Calu3 (cell line): ENCODE data around the gene TRIP13. TPM values are rescaled to one million over a fixed set of nuclear protein-coding genes. Genes with fewer than 3 reads are reported as not detected.

Experiments used
- BruUV-seq: library from RNA; stranded (reverse); fragments of 400-500 nt; replicated peaks from 2 replicates; lab custom pipeline; 2021; lab: Mats Ljungman, UMichigan
- CTCF ChIA-PET: fragments of 300-600 bp; sonication (Branson Sonifier 250); formaldehyde crosslinking; loops from one replicate; lab custom pipeline; 2022; ENCODE audit warnings: antibody characterized with exemption; lab: Charles Lee
- DNase-seq: peaks from one replicate; pipeline ENCODE4 v3.0.0; 2022
- H3K27ac Mint-ChIP-seq: one replicate; pipeline ENCODE4 v1.8.0; 2022; ENCODE audit warnings: mixed read lengths; ENCODE audit not compliant: unreplicated experiment
- H3K27me3 Mint-ChIP-seq: one replicate; pipeline ENCODE4 v1.8.0; 2022; ENCODE audit warnings: mixed read lengths; ENCODE audit not compliant: unreplicated experiment
- H3K36me3 Mint-ChIP-seq: one replicate; pipeline ENCODE4 v1.8.0; 2022; ENCODE audit warnings: mild to moderate bottlenecking, moderate library complexity, mixed read lengths; ENCODE audit not compliant: insufficient read depth, unreplicated experiment
- H3K4me1 Mint-ChIP-seq: one replicate; pipeline ENCODE4 v1.8.0; 2022; ENCODE audit warnings: mild to moderate bottlenecking, low read depth, mixed read lengths; ENCODE audit not compliant: unreplicated experiment
- H3K4me3 Mint-ChIP-seq: one replicate; pipeline ENCODE4 v1.8.0; 2022; ENCODE audit warnings: mild to moderate bottlenecking, low read depth, moderate library complexity, mixed read lengths; ENCODE audit not compliant: unreplicated experiment
- H3K9me3 Mint-ChIP-seq: one replicate; pipeline ENCODE4 v1.8.0; 2022; ENCODE audit warnings: low read depth, mixed read lengths; ENCODE audit not compliant: unreplicated experiment
- CTCF ChIP-seq: fragments of 200-600 bp; IDR thresholded peaks from one replicate; pipeline ENCODE4 v1.8.0; 2022; ENCODE audit warnings: antibody characterized with exemption; ENCODE audit not compliant: unreplicated experiment
- intact Hi-C: fragments of 100-400 bp; cut with micrococcal nuclease; formaldehyde crosslinking; loops from one replicate; pipeline ENCODE4 v1.10.0; 2022; ENCODE audit not compliant: unreplicated experiment
- total RNA-seq: library from RNA; stranded (reverse); gene quantifications from 2 replicates; pipeline ENCODE4 v1.2.3, GENCODE V29; 2022

Gene TRIP13
- total RNA-seq, 1 experiment from 2014 or later: 29.9 TPM

GRCh38 chr5:870956-871355, 21.7 kb upstream of the TRIP13 start:
- intact Hi-C loops: no loop called here
- Mint-ChIP-seq H3K9me3 (no peaks in the 10 kb centered on the region), H3K27ac (no peak overlapping the region), H3K4me3 (no peak overlapping the region), H3K27me3 (no peaks in the 10 kb centered on the region), H3K4me1 (no peaks in the 10 kb centered on the region), H3K36me3 (peaks cover 55% of the 10 kb centered on the region)
- no TSS peak for BruUV-seq
- no peak for TF ChIP-seq CTCF
- no peak for DNase-seq
- CTCF ChIA-PET: no interaction called here

GRCh38 chr5:871596-872298, 20.9 kb upstream of the TRIP13 start:
- no TSS peak for BruUV-seq
- CTCF ChIA-PET: no interaction called here
- DNase-seq: no peak
- no peak for TF ChIP-seq CTCF
- Mint-ChIP-seq H3K27me3 (no peaks in the 10 kb centered on the region), H3K9me3 (no peaks in the 10 kb centered on the region), H3K27ac (no peak overlapping the region), H3K4me1 (no peaks in the 10 kb centered on the region), H3K36me3 (peaks cover 54% of the 10 kb centered on the region), H3K4me3 (no peak overlapping the region)
- intact Hi-C loops: no loop called here

GRCh38 chr5:872301-872700, 20.4 kb upstream of the TRIP13 start:
- Mint-ChIP-seq H3K36me3 (peaks cover 55% of the 10 kb centered on the region), H3K27me3 (no peaks in the 10 kb centered on the region), H3K4me1 (no peaks in the 10 kb centered on the region), H3K4me3 (no peak overlapping the region), H3K27ac (no peak overlapping the region), H3K9me3 (no peaks in the 10 kb centered on the region)
- DNase-seq: no peak
- CTCF ChIA-PET: interaction anchor here (0.7 kb wide), 1 partner anchor 302 kb away, joined by 3 read pairs; no protein-coding TSS in a partner anchor
- no TSS peak for BruUV-seq
- intact Hi-C loops: no loop called here
- TF ChIP-seq CTCF: no peak

GRCh38 chr5:873328-873727, 19.4 kb upstream of the TRIP13 start:
- BruUV-seq: no TSS peak
- intact Hi-C loops: no loop called here
- CTCF ChIA-PET: no interaction called here
- TF ChIP-seq CTCF: no peak
- no peak overlapping the region for H3K27ac Mint-ChIP-seq
- no peaks in the 10 kb centered on the region for H3K27me3 Mint-ChIP-seq
- no peaks in the 10 kb centered on the region for H3K4me1 Mint-ChIP-seq
- H3K4me3 Mint-ChIP-seq: no peak overlapping the region
- H3K36me3 Mint-ChIP-seq: peaks cover 61% of the 10 kb centered on the region
- no peak for DNase-seq
- H3K9me3 Mint-ChIP-seq: no peaks in the 10 kb centered on the region
